CD4-positive, alpha-beta T cell treated with Interleukin-17A for 4 hours (primary cell): Measurements from ENCODE around the gene CREB3L2.
"Not testable (repeated sequence)": the region's sequence is repeated elsewhere in the genome, so short reads cannot be mapped to it uniquely, and the experiment has no call there.

Experiments used
- DNase-seq: peaks from one replicate; pipeline ENCODE4 v3.0.0-alpha.2; 2020; ENCODE audit warnings: mixed read lengths

CREB3L2 gene

DNA sequence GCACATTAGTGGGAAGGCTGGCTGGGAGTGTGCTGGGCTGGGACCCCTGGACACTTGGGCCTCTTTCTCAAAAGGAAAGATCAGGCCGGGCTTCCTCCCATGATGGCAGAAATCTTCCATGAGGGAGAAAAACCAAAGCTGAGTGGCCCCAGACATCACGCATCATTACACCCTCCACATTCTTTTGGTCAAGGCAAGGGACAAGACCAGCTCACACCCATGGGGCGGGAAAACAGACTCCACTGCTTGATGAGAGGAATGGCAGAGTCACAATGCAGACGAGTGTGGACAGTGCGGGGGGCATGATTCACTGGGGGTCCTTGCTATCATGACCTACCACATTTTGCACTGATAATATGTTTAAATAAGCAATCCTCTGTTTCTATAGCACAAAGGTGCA lies 73.3 kb downstream of the CREB3L2 start:
- no peak for DNase-seq

DNA sequence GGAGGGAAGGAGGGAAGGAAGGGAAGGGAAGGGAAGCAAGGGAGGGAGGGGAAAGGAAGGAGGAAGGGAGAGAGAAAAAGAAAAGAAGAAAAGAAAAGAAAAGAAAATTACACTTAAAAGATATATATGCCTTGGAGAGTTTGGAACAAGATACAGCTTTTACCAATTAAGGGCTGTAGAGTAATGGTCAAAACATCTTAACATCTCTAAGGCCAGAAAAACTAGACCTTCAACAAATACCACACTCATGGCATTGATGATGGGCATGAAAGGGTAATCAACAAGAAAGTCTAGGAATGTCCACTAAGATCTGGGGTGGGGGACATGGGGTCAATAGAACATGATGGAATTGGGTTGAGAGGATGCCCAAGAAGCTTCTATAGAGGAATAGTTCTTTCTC lies 74.5 kb downstream of the CREB3L2 start:
- DNase-seq: no peak

DNA sequence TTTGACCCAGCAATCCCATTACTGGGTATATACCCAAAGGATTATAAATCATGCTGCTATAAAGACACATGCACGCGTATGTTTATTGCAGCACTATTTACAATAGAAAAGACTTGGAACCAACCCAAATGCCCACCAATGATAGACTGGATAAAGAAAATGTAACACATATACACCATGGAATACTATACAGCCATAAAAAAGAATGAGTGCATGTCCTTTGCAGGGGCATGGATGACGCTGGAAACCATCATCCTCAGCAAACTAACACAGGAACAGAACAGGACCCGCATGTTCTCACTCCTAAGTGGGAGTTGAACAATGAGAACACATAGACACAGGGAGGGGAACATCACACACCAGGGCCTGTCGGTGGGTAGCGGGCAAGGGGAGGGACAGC lies 75.7 kb downstream of the CREB3L2 start:
- DNase-seq: not testable (repeated sequence)

DNA sequence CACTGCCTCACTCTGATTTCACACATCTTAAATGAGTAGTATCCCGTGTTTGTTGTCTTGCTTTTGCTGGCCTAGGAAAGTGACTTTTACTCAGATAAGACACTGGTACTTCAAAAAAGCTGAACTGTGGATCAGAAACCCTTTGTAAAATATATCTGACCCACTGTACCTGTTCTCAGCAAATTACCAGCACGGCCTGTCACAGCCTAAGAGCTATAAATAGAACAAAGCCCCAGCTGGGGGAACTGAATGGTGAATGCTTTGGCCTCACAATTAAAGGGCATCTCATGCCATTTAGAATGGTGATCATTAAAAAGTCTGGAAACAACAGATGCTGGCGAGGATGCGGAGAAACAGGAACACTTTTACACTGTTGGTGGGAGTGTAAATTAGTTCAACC lies 76.1 kb downstream of the CREB3L2 start:
- no peak for DNase-seq

DNA sequence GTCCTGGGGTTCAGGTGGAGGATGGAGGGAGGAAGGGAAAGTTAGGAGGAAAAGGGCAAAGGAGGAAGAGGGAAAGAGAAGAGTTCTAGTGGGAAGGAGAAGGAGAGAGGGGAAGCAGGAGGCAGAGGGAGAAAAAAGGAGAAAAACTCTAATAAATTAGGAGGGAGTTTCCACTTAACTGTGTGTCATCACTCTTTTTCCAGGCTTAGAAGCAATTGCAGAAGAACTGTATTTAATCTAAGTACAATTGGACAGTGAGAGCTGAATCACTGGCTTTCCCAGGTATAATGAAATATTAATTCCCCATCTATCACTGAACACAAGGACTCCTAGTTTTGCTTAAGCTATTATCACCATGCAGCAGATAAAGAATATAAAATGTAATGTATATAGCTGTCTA lies 76.8 kb downstream of the CREB3L2 start:
- no peak for DNase-seq

DNA sequence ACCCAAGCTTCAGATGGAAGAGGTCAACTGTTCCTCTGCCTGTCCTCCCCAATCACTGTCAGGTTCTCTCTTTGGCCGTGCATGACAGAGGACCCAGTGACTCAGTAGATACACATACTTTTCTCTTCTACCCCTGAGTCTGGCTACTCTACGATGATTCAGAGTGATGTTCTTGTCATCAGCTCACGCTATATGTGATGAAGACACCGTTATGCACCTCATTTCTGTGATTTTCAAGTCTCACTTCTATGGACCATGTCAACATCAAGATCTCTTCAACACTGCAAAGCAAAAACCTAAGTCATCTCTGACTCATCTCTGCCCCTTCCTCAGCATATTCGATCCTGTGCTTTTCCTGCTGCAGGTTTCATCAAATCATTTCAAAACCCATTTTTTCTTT lies 78.5 kb downstream of the CREB3L2 start:
- no peak for DNase-seq

DNA sequence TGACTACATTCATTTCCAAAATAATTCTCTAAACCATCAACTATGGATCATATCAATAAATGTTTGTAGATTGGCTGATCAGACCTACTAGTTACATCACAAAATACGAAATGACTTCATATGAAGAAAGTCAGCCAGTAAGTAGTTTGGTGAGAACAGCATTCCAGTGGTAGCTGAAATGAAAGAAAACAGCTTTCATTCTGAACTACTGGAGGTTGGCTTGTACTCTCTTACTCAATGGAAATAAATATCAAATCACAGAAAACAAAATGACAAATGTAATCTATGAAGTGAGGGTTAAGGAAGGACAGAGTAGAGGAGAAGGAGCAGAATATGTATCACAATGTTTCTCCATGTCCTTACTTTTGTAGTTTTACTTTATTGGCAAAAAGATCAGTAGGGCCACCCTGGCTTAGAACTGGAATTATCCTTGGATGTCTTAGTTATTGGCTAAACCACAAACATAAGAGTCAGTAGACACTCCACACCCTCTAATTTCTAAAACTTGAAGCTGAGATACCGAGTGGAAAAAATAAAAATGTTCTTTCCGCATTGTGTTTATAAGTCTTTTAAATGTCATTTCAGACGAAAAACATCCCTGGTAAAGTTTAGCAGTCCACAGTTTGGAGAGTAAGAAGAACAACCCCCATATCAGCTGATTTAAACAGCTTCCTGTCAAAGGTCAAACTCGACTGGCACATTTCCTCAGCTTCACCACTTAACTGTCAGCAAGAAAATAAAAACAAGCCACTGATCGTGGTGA lies 81.1 kb downstream of the CREB3L2 start:
- no peak for DNase-seq

DNA sequence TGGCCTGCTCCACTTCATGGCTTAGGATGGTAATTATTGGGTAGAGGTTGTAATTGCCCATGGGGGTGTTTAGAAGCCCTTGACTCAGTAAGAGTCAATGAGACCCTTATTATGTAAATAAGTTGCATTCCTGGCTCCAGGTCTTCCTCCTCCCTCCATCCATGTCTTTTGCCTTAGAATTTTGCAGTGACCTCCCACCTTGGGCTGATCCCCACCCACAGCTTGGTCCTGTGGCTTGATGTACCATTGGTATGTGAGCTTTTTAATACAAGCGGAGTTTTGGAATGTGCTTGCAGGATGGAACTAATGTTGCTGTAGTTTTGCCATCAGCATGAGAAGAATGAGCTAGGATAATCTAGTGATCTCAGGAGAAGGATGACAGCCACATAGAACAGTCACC lies 81.9 kb downstream of the CREB3L2 start:
- DNase-seq: no peak

DNA sequence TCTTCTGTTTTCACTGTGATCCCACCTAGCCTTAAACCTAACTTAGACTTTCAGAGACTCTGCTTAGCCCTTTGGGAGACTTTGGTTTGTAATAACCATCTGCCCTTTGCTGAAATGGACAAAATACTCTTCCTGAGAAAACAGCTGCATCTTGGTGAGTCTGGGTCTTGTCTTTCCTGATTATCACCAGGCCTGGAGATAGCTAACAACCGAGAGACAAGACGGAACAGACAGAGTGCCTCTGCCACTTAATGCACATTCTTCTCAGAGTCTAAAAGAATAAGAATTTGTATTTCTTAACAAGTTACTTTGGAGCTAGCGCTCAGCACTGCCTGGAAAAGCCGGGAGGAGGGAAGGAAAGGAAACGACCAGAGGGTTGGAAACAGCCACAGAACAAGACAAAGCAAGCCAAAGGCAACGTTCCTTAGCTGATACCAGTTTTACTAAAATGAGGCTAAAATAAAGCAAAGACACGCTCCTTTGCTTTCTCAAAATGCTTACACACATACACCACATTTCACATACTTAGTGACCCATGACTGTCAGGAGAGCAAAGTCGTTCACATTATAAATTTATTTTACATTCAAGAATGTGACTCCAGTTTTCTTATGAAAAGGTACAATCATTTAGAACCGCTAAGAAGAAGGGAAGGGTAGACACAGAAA lies 84.8 kb downstream of the CREB3L2 start:
- DNase-seq: no peak

DNA sequence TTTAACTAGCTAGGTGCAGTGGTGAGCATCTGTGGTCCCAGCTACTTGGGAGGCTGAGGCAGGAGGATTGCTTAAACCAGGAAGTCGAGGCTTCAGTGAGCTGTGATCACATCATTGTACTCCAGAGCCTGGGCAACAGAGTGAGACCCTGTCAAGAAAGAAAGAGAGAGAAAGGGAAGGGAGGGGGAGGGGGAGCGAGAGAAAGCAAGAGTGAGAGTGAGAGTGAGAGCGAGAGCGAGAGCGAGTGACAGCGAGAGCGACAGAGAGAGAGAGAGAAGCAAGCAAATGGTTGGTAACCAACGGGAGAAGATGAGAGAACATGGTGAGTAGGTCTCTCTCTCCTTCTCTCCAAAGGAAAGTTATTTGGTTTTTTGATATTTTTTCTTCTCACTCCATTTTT lies 85.3 kb downstream of the CREB3L2 start:
- no peak for DNase-seq

DNA sequence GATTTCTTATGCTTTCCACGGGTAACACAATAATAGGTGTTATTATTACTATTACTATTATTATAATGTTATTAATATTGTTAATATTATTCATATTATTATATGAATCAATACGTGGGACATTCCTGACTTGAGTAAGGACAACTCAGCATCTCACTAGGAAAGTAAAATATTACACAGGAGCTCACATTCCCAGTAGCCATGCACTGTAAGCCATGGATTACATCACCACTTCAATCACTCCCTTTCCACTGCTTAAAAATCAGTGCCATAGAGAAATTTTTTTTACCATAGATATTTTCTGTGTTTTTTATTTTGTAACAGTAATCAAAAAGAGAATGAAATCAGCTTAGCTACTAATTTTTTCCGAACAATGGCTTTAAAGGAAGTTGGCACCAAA lies 86.6 kb downstream of the CREB3L2 start:
- no peak for DNase-seq

DNA sequence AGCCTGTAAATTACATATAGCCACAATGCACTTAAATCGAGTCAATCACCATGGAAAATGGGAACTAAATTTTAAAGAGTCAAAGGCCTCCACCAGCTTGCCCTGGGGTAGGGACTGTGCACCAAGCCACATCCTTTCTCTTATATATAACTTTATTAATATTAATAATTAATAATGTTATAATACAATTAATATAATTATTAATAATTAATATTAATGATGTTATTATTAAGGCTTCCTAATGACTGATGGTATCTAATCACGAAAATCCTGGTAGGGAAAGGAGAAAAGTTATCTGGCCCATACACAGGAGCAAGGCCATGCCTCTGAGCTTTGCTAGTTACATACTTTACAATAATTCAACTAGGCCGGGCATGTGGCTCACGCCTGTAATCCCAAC lies 87.9 kb downstream of the CREB3L2 start:
- no peak for DNase-seq

DNA sequence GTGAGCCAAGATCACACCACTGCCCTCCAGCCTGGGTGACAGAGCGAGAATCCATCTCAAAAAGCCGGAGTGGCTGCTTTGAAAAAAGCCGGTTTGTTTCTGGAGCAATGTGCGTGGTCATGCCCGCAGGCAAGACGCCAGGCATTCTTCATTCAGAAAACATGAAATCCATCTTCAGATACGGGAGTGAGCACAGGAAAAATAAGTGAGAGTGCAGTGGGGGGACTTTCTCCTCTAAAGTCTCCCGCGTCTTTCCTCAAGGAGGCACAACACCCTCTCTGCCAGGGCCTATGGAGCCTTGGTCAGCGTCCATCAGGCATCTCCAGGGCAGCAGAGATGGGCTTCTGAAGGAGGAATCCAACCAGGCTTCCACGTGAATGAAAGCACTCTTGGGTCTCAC lies 92.8 kb downstream of the CREB3L2 start:
- DNase-seq: no peak

DNA sequence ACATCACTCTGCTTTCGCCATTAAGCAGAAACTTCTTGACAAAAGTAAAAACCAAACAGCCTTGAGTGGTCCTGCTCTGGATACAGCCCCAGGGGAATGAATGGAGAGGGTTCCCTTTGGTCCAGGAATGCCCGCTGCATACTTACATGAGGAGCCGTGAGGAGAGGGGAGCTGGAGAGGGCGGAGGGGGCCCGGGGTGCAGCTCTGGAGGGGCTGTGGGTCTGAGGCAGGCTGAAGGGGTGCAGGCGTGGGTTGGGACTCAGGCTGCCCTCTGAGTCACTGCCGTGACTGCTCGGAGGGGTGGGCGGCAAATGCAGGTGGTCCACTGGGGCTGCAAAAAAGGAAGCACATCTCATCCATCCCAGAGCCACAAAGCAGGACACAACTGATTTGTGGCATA lies 93.8 kb downstream of the CREB3L2 start:
- DNase-seq: no peak

DNA sequence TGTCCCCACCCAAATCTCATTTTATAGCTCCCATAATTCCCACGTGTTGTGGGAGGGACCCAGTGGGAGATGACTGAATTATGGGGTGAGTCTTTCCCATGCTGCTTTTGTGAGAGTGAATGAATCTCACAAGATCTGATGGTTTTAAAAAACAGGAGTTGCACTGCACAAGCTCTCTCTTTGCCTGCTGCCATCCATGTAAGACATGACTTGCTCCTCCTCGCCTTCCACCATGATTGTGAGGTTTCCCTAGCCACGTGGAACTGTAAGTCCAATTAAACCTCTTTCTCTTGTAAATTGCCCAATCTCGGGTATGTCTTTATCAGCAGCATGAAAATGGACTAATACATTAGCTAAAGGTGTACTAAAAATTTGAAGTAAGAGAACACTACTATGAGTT lies 95.2 kb downstream of the CREB3L2 start:
- DNase-seq: not testable (repeated sequence)

DNA sequence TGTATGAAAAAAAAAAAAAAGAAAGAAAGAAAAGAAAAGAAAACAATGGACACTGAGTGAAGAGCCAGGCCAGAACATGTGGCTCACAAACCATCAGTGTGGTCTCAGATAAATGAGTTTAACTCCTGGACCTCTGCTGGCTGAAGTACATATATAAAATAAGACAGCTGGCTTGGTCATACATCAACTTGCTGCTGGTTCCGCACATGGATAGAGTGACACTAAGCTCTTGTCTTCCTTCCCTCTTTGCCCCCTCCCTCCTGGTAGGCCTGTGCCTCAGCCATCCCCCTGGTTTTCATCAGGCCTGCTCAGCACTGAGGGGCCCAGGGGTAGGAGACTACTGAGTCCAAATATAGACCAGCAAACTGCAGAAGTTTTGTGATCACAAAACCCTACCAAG lies 97.1 kb downstream of the CREB3L2 start:
- no peak for DNase-seq

DNA sequence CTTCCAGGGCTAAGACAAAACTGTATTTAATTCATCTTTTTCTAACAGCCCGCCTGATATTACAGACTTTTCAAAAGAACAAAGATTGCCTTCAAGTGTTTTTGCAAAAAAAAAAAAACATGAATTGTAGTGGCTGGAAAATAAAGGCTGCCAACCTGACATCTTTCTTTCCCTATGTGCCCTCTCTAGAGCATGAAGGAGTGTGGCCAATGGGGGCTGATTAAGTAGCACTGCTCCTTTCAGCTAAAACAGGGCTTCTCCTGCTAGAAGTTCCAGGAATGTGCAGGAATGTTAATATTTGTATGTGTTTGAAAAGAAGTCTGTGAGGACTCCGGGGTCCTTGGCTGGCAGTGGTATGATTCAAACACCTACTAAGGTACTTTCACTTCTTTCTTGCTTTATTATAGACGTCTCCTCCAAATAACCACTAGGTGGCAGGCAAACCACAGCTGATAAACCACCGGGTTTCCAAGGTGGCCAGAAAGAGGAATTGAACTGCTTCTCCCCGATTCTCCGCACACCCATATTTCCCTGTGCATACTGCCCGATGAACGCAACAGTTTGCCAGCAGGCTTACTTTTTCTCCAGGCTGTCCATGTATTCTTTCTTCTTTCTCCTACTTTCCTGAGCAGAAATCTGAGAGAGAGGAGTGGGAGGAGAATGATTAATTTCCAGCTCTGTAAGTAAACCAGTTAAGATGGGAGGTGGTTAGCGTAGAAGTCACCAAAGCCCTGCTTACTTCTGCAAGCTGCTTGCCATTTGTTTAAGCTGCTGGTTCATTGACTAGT lies 98.3 kb downstream of the CREB3L2 start:
- peak; percentile 70 for DNase-seq

DNA sequence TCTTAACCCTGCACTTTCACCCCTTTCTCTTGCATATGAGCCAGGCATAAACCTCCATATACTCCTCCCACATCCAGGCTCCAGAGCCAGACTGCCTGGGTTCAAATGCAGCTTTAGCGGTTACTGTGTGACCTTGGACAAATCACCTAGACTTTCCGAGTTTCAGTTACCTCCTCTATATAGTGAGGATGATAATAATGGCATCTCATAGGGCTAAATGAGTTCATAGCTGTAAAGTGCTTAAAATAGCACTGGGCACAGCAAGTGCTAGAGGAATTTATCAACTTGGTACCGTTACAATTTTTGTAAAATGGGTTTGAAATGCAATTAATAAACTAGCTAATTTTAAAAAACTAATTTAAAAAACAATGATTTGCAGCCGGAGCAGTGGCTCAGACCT lies 101.7 kb downstream of the CREB3L2 start:
- DNase-seq: no peak

DNA sequence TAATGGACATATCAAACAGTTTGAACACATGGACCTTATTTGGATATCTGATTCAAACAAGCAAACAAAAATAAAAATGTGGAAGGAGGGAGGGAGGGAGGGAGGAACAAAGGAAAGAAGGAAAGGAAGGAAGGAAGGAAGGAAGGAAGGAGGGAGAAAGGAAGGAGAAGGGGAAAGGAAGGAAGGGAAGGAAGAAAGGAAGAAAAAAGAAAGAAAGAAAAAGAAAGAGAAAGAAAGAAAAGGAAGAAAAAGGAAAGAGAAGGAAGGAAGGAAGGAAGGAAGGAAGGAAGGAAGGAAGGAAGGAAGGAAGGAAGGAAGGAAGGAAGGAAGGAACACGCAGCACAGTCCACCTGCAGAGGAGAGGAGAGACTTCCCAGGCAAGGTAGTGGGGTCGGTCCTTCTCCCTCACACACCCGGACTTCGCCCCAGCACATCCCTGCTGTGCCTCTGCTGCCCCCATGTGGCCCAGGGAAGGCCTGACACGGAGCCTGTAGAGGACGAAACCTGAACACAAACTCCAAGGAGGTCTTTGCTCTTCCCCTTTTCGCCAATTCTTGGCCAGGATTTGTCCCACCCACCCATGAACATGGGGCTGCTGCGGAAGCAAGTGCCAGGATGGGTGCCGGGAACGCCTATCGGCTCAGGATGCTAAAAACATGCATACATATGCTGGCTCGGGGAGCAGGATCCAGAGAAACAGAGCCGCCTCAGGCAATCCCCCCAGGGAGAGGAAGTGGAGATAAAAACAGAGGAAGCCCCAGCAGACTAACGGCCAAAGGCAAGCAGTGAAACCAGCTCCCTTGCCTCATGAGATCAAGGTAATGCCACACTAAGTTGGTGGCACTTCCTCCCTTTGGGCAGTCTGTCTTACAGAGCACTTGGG lies 102.8 kb downstream of the CREB3L2 start:
- DNase-seq: peak; percentile 82

DNA sequence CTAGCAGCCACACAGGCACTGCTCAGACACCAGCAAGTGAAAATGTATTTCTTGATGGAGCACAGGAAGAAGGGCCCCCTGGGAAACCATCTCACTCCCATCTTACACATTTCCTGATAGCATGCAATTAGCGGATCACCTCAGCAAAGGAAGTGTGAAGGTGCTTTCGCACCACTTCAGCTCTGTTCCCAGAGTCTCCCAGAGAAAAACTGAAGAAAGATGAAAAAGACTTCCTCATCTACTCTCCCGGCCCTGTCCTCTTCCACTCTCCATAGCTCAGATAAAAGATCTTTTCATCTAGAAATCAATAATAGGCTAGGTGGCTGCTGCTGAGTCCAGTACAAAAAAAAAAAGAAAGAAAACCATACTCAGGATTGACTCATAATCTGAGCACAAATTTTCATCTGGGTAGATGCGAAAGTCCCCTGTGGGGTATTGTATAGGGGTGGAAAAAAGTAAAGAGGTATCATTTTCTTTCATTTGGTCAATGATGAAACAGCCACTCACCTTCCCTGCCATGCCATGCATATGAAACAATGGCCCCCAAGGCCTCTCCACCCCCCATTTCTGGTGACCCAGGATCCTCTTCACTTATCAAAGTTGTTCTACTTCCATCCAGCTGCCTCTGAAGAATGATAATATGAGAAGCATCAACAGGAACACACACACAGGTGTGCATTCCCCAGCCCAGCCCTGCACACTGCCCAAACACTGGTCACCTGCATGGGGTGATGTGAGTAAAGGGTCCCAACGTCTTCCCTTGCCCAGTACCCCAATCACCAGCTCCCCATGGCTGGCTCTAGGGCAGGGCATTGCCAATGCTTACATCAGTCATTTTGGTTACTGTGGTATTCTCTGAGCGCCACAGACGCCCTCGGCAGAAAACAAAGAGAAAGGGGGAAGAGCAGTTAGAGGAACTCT lies 106.3 kb downstream of the CREB3L2 start:
- no peak for DNase-seq

DNA sequence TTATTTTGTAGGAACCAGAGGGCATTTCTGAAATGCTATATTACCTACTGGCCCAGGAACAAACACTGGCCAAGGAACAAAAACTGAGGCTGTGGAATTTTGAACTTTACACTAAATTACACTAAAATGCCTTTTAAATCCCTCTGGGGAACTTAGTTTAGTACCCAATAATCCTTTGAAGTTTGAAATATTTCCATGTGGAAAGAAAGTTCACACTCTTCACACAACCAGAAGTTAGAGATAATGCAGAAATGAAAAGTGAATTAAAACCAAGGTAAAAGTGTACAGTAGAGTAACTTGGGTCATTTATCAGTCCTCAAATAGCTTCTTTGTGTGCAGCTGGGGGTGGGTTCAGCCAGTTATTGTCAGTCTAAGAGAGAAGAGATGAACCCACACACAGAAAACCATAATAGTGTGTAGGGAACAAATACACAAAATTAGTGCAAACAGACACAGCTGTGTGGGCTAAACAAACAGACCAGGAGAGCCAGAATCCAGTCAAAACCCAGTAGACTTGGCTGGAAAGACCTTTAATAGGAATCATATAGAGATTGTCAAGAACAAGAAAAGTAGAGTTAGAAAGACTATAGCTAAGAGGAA lies 108.6 kb downstream of the CREB3L2 start:
- DNase-seq: no peak
